NCI-H524 (cell line): ENCODE data around the gene METTL15.
"Not testable (repeated sequence)": the region's sequence is repeated elsewhere in the genome, so short reads cannot be mapped to it uniquely, and the experiment has no call there.

Experiments used
- DNase-seq, 2 experiments: peaks; one replicate each; lab custom pipeline; 2025; lab: John Stamatoyannopoulos, UW

Gene METTL15

DNA sequence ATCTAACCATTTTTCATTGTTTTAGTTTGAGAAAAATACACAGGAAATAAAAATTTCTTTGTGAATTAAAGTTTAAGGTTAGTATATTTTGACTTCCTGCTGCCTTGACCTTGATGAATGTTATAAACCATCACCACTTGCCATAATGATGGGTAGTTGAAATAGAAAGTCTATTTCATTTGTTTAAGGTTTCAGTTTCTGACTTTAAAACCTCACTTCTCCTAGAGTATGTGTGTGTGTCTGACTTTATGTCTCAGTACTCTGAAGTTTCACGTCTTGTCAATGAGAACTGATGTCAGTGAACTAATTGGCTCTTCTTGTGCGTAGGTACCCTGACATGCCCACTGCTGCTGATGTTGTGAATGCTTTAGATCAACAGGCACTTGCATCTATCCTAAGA is 188.2 kb downstream of the METTL15 start:
- no peak for DNase-seq

DNA sequence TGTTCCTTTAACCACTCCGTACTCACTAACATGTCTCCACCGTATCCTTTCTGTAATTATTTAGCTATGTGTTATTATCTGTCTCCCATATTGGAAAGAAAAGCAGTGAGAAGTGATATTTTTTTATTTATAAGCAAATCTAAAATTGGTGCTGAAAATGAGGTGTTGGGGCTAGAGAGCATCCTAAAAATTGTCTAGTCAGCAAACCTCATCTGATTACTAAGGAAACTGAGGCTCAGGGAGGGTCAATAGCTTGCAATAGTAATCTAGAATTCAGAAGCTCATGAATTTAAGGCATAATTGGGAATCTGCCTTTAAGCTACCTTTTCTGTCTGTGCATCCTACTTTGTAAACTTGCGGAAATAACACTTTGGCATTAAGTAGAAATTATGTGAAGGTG is 190.0 kb downstream of the METTL15 start:
- DNase-seq: no peak

DNA sequence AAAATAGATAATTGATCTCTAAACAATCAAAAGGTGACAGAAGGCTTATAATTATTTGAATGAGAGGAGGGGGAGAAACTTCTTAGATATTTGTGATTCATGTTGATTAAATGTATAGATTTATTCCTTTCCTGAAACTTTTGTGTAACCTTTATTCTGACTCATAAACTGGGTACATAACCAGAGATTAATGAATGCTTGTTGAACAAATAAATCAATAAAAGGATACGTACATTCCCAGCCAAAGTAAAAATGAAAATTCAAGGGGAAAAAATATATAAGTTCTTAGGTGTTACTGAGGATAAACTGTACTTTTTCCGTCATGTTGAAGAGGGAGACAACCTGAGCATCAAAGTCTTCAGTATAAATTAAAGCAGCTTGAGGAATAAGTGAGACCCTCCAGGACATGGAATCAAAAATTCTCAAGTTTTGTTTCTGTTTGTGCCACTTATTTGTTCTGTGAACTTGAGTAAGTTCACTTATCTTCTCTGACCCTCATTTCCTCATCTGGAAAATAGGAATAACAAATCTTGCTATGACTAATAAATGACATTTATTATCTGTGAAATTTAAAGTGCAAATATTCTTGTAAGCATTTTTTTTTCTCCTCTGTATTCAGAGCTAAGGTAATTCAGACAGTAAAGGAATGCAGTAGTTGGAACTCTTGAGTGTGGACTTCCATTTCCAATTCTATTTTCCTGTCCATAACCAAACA is 195.4 kb downstream of the METTL15 start:
- no peak for DNase-seq

DNA sequence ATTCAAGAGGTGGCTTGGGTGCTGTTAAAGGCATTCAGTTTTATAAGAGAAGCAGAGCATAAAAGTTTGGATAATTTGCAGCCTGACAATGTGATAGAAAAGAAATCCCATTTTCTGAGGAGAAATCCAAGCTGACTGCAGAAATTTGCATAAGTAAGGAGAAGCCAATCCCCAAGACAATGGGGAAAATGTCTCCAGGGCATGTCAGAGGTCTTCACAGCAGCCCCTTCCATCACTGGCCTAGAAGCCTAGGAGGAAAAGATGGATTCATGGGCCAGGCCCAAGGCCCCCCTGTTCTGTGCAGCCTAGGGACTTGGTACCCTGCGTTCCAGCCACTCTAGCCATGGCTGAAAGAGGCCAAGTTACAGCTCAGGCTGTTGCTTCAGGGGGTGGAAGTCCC is 207.3 kb downstream of the METTL15 start:
- DNase-seq: no peak

DNA sequence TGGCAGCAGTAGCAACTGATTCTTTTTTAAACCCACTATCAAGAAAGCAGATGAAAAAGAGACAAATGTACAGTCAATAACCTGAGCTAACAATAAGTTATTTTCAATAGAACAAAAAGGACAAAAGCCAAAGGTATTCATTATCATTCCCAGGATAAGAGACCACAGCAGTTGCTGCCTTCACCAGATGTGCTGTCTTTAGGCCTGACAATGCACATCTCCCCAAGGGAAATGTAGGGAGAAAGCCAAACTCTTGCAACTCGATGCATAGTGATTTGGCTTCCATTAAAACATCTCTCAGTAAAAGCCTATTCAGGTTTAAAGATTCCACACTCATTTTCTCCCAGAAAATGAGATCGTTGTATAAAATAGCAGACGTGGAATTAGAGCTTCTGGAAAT is 210.7 kb downstream of the METTL15 start:
- DNase-seq: no peak

DNA sequence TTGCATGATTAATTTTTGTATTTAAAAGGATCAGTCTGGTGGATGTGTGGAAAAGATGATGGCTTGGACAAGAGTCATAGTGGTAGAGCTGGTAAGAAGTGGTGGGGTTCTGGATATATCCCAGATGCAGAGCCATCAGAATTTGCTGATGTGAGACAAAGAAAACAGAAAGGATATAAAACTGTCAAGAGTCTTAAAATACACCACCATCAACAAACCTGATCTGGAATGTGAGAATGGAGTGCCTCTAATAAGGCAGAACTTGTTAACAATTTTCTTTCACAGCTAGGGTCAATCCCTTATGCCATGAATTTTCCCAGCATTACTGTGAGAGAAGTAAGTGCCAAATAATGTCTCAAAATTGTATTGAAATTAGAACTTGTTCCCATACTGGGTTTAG is 215.4 kb downstream of the METTL15 start:
- DNase-seq: no peak

DNA sequence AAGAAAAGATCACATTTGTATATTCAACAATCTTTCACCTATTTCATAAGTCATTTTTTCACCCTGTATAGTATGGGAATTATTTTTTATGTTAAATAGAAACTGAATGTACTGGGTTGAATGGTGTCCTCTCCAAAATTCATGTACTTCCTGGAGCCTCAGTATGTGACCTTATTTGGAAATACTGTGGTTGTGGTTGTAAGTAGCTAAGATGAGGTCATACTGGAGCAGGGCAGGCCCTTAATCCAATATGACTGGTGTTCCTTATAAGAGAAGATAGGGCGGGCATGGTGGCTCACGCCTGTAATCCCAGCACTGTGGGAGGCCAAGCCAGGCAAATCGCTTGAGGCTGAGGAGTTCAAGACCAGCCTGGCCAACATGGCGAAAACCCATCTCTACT is 224.2 kb downstream of the METTL15 start:
- DNase-seq: not testable (repeated sequence)

DNA sequence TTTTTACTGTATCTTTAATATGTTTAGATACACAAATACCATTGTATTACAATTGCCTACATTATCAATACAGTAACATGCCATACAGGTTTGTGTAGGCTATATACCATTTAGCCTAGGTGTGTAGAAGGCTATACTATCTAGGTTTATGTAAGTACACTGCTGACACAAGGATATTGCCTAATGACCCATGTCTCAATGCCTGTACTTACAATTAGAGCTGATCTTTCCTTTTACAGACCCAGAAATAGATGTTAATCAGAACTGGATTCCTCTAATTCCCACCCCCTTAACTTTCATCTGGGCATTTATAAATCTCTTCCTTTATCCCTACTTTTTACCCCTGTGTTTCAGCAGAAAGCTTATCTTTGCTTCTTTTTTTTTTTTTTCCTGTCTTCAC is 229.5 kb downstream of the METTL15 start:
- no peak for DNase-seq

DNA sequence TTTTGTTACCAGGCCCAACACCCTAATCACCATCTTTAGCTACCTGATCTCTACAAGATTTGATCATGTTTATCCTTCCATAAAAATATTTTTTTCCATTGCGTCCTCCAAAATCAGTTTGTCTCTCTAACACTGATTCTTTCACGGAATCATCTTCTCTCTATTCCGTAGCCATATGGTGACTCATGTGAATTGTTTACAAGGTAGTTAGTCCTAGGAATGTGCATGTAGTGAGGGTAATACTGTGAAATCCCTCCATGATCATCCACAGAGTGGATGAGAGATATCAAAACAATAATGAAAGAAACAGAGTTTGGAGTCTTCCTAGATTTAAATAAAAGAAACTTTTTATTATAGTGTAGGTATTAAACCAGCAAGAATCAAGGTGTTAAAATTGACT is 230.2 kb downstream of the METTL15 start:
- DNase-seq: no peak

DNA sequence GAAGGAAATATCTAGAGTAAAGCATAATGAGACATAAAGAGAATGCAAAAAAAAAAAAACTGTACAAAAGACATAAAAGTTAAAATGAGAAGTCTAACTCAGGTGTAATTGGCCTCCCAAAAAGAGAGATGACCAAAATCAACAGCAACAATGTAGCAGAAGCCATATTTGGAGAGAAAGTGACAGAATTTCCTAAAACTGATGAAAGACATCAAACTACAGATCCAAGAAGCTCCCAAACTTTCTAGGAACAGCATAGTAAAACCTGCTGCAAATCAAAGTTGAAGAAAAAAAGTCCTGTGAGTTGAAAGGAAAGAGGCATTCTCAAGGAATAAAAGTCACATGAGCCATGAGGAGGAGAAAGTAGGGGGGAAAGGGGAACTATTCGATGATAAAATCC is 231.3 kb downstream of the METTL15 start:
- no peak for DNase-seq

DNA sequence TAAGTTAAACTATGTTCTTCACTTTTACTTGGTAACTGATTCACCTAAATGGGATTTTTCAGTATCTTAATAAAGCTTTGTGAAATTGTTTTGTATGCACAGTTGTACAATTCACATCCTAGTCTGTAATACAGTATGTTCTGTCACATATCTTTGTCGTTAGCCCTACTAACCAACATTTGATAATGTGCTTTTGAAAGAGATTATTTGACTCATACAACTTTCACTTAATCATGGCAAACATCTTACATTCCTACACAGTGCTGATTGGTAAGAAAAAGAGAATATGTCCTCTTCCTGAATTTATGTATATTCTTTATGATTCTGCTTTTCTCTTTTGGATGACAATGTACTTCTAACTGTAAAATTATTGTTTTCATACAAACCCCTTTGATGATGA is 234.5 kb downstream of the METTL15 start:
- DNase-seq: no peak

DNA sequence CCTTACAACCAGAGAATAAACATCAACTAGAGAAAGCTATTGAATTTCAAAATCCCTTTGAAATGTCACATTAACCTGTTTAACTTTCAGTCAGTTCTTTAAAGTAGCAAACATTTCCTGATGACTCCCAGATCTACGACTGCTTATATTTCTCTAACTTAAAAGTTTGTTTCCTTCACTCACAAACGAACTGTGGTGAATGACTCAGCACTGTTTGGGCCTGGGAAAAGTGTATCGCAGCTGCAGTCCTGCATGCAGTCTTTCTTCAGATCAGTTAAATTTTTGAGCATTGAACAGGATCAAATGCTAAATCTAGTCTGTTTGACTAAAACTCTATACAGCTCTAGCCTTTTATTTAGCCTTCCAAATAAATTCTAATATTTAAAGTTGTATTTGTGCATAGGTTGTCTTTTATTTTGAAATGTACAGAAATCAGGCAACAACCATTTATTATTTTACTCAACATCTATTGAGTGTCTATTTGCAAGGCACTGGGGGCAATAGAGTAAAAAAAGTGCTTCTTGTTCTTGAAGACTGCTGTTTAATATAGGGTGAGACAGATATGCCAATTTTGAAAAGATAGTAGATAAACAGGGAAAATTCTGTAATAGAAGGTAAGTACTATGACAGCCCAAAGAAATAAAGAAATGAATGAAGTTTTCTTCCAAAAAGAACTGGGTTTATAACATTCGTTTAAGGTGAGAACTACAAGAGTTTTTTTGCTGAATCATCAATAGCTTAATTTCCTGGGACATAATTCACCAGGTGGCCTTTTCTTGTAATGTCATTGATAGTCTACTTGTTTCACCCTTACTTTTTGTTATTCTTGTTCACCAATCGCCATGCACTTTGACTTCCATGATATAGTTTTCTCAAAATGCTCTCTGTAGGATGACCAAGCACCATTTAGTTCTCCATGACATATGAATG is 235.4 kb downstream of the METTL15 start:
- DNase-seq: no peak

DNA sequence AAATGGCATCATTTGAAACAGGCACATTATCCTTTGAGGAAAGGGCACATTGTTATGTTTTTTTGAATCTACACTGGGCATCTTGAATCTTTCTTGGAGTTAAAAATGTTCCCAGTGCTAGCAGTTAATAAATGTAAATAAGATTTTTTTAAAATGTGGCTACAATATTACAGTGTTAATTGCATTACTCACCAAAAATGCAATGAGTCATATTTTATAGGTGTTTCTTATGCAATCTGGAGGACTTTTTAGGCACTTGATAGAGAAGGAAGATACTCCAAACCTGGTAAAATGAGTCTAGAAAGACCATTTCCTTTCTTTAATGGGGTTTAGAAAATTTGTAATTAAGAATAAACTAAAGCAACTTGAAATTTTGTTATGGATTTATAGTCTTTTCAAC is 238.0 kb downstream of the METTL15 start:
- DNase-seq: no peak

DNA sequence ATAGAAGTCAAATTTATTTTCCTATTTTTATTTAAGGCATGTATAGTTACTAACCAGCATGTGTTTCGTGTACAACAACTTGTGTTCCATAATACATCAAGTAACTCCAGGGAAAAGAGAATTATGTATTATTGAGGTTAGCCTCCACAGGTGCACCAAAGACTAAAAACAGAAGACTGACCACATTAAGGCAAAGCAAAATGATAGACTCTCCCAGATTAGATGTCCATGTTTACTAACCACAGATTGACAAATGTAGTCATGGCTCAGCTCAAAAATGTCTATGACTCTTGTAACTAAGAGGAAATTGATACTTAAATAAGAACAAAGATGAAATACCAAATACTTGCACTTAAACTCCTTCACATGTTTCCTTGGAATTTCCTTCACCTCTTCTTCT is 238.5 kb downstream of the METTL15 start:
- no peak for DNase-seq

DNA sequence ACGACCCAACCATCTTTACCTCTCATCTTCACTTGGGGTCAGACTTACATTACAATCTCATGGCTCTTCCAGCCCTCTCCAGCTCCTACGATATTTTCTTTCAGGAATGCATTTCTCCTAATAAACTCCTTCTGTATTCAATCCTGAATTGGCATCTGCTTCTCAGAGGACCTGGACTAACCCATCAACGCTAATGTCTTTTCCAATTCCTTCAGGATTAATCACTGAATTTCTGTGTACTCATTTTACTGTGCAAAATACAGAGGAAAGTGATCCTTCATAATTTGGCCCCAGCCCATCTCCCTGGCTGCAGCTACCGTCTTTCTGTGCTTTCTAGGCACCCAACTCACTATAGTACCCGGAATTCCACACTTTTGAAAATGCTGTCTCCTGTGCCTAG is 239.2 kb downstream of the METTL15 start:
- no peak for DNase-seq

DNA sequence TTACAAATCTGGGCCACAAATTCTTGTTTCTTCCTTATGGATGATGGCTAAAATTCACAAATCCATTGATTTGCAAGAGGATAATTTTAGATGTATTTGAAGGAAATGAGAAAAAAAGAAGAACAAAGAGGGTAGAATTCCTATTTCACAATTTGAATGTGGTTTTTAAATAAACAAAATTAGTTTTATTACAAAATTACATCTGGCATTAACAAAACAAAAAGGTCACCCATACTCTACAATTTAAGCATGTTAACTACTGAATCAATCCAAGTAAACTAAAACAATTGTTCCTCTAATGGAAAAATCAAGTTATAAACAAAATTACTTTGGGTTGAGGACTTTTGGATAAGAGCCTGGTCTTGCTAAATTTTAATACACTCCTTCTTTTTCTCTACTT is 242.0 kb downstream of the METTL15 start:
- no peak for DNase-seq

DNA sequence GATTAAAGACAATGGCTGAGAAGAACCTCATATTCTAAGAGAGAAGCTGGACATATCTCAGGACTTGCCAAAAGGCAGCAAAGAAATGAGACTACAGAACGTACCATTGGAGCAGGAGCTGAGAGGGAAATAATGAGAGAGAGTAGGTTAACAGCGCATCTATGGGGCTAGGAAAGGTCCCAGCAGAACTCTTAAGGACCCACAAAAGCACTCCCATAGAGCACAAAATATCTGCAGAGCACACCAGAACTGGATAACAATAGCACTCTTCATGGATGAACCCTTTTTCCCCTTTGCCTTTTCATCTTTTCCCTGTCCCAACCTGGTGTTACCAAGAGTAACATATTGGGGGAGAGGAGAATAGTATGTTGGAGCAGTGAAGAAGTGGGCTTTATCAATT is 245.8 kb downstream of the METTL15 start:
- DNase-seq: no peak

DNA sequence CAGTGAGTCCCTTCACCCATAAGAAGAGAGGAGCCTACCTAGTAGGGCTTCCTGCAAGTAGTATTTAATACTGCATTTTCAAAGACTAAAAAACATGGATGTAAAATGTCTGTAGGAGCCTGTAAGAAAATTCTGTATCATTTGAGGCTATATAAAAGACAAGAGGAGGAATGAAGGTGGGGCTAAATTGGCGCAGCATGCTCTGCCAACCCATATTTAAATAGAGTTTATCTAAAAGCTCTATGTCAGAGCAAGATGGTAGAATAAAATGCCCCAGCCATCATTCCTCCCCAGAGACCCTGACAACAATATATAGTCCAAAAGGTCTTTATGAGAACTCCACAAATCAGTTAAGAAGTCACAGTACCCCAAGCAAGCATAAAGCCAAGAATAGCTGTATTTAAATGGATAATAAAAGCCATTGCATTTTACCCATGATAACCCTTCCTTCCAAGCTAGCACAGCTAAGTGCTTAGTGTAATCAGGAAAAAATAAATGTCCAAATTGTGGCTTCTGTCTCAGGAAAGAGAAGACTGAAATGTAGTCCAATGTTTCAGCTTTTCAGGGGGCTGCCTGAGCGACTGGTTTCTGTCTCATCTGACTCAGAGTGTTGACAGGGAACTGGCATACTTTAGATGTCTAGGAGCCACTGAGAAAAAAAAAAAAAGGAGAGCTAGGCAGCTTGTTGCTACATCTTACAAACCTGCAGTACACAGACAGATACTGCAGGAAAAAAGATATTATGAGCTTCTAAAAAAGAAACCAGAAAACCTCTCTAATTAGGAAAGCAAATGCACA is 258.6 kb downstream of the METTL15 start:
- no peak for DNase-seq

DNA sequence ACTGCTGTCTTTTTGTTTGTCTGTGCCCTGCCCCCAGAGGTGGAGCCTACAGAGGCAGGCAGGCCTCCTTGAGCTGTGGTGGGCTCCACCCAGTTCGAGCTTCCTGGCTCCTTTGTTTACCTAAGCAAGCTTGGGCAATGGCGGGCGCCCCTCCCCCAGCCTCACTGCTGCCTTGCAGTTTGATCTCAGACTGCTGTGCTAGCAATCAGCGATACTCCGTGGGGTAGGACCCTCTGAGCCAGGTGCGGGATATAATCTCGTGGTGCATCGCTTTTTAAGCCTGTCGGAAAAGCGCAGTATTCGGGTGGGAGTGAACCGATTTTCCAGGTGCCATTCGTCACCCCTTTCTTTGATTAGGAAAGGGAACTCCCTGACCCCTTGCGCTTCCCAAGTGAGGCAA is 269.9 kb downstream of the METTL15 start:
- DNase-seq: not testable (repeated sequence)
